K562 (cell line): ENCODE results near the gene GASK1A. TPM values are rescaled to one million over a fixed set of nuclear protein-coding genes. Genes with fewer than 3 reads are reported as not detected.

Source experiments
- ATAC-seq: fragments of 200-7000 bp; cut with Tn5 transposase; 3 replicates; pipeline ENCODE4 v1.9.1; 2020; ENCODE audit warnings: moderate library complexity
- BruUV-seq: library from RNA; stranded (reverse); fragments of 400-500 nt; replicated peaks from 2 replicates; lab custom pipeline; 2021; lab: Mats Ljungman, UMichigan
- CTCF ChIA-PET: fragments of 300-600 bp; formaldehyde crosslinking; extraction: SDS; loops from one replicate; lab custom pipeline; 2021; ENCODE audit warnings: low intra/inter-chr PET ratio; lab: Yijun Ruan, JAX
- POLR2A ChIA-PET: fragments of 300-600, 350-650 bp; sonication (Branson Sonifier 250); formaldehyde crosslinking; extraction: SDS; loops from one replicate; lab custom pipeline; 2021; ENCODE audit warnings: antibody characterized with exemption, inconsistent platforms; lab: Yijun Ruan, JAX
- DNase-seq, 4 experiments: peaks; one replicate each; pipeline versions ENCODE4 v3.0.0 to v3.0.0-alpha.2; 2011 to 2018; ENCODE audit warnings: low spot score in 3 of 4, mixed read lengths in 3 of 4; ENCODE audit errors: extremely low read depth in 1 of 4
- FAIRE-seq: peaks from 2 replicates; lab custom pipeline; 2011; peaks lifted over from hg19 to GRCh38; lab: Jason Lieb, UNC
- H2AFZ ChIP-seq: 2 replicates; pipeline ENCODE4 v1.6.0; 2011; ENCODE audit warnings: low read depth, low read length, control low read depth, inconsistent platforms
- H3K27ac ChIP-seq: fragments of 200-600 bp; 3 replicates; pipeline ENCODE4 v1.8.0; 2011; ENCODE audit warnings: low read depth, mild to moderate bottlenecking, control low read depth, inconsistent platforms, low read length, moderate library complexity, mixed read lengths; ENCODE audit errors: extremely low read depth
- H3K27me3 ChIP-seq, 2 experiments: fragments of 300-600 bp in 1 of 2; 2 replicates in 1 of 2; 3 replicates in 1 of 2; pipeline versions ENCODE4 v1.6.0 to v1.8.0; 2011; ENCODE audit warnings: inconsistent platforms in 2 of 2, low read length in 2 of 2, mild to moderate bottlenecking in 1 of 2, mixed read lengths in 1 of 2, moderate library complexity in 1 of 2; ENCODE audit not compliant: control insufficient read depth in 2 of 2, insufficient read depth in 2 of 2
- H3K36me3 ChIP-seq: fragments of 300-600 bp; 3 replicates; pipeline ENCODE4 v1.8.0; 2011; ENCODE audit warnings: mild to moderate bottlenecking, low read length, inconsistent platforms; ENCODE audit not compliant: control insufficient read depth, insufficient read depth
- H3K4me1 ChIP-seq, 2 experiments: fragments of 200-600 bp in 1 of 2; replicated peaks in 1 of 2; 2 replicates in 1 of 2; 3 replicates in 1 of 2; pipeline versions ENCODE4 v1.5.1 to v1.8.0; 2011; ENCODE audit warnings: inconsistent platforms in 2 of 2, low read length in 2 of 2, mild to moderate bottlenecking in 1 of 2, mixed read lengths in 1 of 2, moderate library complexity in 1 of 2; ENCODE audit not compliant: control insufficient read depth in 2 of 2, insufficient read depth in 2 of 2
- H3K4me2 ChIP-seq: 2 replicates; pipeline ENCODE4 v1.6.1; 2011; ENCODE audit warnings: low read length, control low read depth, inconsistent platforms, mixed read lengths; ENCODE audit not compliant: insufficient read depth
- H3K4me3 ChIP-seq: fragments of 200-600 bp; sonication (generic), shearing (Covaris generic); 2 replicates; pipeline ENCODE4 v1.5.1; 2016; ENCODE audit warnings: control low read depth, inconsistent platforms
- H3K79me2 ChIP-seq: fragments of 200-600 bp; 3 replicates; pipeline ENCODE4 v1.8.0; 2011; ENCODE audit warnings: low read length, inconsistent platforms; ENCODE audit not compliant: control insufficient read depth, insufficient read depth
- H3K9ac ChIP-seq, 2 experiments: 2 replicates each; pipeline versions ENCODE4 v1.6.0 to v1.6.1; 2011; ENCODE audit warnings: low read depth in 2 of 2, low read length in 2 of 2, control low read depth in 1 of 2, inconsistent platforms in 1 of 2, mild to moderate bottlenecking in 1 of 2, mixed read lengths in 1 of 2; ENCODE audit not compliant: insufficient read depth in 1 of 2
- H3K9me1 ChIP-seq: one replicate; pipeline ENCODE4 v1.6.0; 2011; ENCODE audit warnings: inconsistent platforms, mild to moderate bottlenecking, low read length, moderate library complexity; ENCODE audit not compliant: control insufficient read depth, insufficient read depth
- H3K9me3 ChIP-seq: replicated peaks from 2 replicates; pipeline ENCODE4 v1.5.1; 2011; ENCODE audit warnings: low read depth, low read length, inconsistent platforms; ENCODE audit not compliant: control insufficient read depth, insufficient read depth
- H4K20me1 ChIP-seq: replicated peaks from 2 replicates; pipeline ENCODE4 v1.6.1; 2011; ENCODE audit warnings: low read length, inconsistent platforms, mixed read lengths; ENCODE audit not compliant: control insufficient read depth, insufficient read depth
- CAMTA2 ChIP-seq: fragments of 250-450 bp; sonication (Bioruptor Pico); conservative IDR thresholded peaks from 2 replicates; pipeline ENCODE4 v1.5.1; 2022
- FOXM1 ChIP-seq, 2 experiments: fragments of 450-650 bp in 1 of 2; sonication (generic) in 1 of 2; formaldehyde crosslinking in 1 of 2; IDR thresholded peaks; 2 replicates each; pipeline versions ENCODE4 v1.6.1 to v1.9.0; 2017 to 2022; ENCODE audit warnings: low read depth in 2 of 2, mild to moderate bottlenecking in 2 of 2, missing genetic modification reagents in 1 of 2, moderate library complexity in 1 of 2
- HDGF ChIP-seq: fragments of 450-650 bp; IDR thresholded peaks from 2 replicates; pipeline ENCODE4 v1.6.1; 2016
- HIVEP1 ChIP-seq: fragments of 250-450 bp; sonication (Bioruptor Pico); IDR thresholded peaks from 2 replicates; pipeline ENCODE4 v1.4.0; 2020; ENCODE audit warnings: mild to moderate bottlenecking
- KAT7 ChIP-seq: sonication (generic); formaldehyde crosslinking; IDR thresholded peaks from 2 replicates; pipeline ENCODE4 v1.8.0; 2022; ENCODE audit warnings: missing genetic modification reagents, mild to moderate bottlenecking, borderline replicate concordance
- LEF1 ChIP-seq: fragments of 450-650 bp; IDR thresholded peaks from 2 replicates; pipeline ENCODE4 v1.6.1; 2016; ENCODE audit warnings: mild to moderate bottlenecking
- NR0B1 ChIP-seq: fragments of 450-650 bp; IDR thresholded peaks from one replicate; pipeline ENCODE4 v1.6.1; 2018; ENCODE audit warnings: mild to moderate bottlenecking, moderate library complexity; ENCODE audit not compliant: partially characterized antibody
- RB1 ChIP-seq: fragments of 450-650 bp; IDR thresholded peaks from 2 replicates; pipeline ENCODE4 v1.6.1; 2017; ENCODE audit warnings: low read depth, mild to moderate bottlenecking
- SMARCB1 ChIP-seq: IDR thresholded peaks from 2 replicates; pipeline ENCODE4 v1.6.1; 2011; ENCODE audit warnings: improper control_type of control experiment, low read depth; ENCODE audit not compliant: insufficient read length
- ZBTB1 ChIP-seq: sonication (generic); formaldehyde crosslinking; IDR thresholded peaks from 2 replicates; pipeline ENCODE4 v1.8.1; 2023; ENCODE audit warnings: missing genetic modification reagents, low read depth, mild to moderate bottlenecking, borderline replicate concordance
- ZBTB17 ChIP-seq: fragments of 450-650 bp; formaldehyde crosslinking; IDR thresholded peaks from 2 replicates; pipeline ENCODE4 v1.4.0; 2020; ENCODE audit warnings: mild to moderate bottlenecking
- ZNF224 ChIP-seq: sonication (generic); formaldehyde crosslinking; IDR thresholded peaks from 2 replicates; pipeline ENCODE4 v1.8.0; 2022; ENCODE audit warnings: mild to moderate bottlenecking, missing genetic modification reagents
- ZNF780A ChIP-seq: fragments of 250-450 bp; sonication (Bioruptor Pico); IDR thresholded peaks from 2 replicates; pipeline ENCODE4 v1.5.0; 2021; ENCODE audit warnings: mild to moderate bottlenecking
- WGBS: fragments of 100-300 bp; shearing (Covaris generic); methylation state at CpG from one replicate; pipeline ENCODE4 v1.1.6; 2016; ENCODE audit warnings: low coverage, mixed read lengths; ENCODE audit not compliant: insufficient coverage; ENCODE audit errors: missing lambda C conversion rate; 5-methylcytosine and 5-hydroxymethylcytosine counted together
- in situ Hi-C: fragments of 300-500 bp; cut with MboI; formaldehyde crosslinking; loops from 4 replicates; pipeline ENCODE4 v1.15.0; 2018; ENCODE audit warnings: inconsistent platforms, mixed read lengths
- intact Hi-C: fragments of 100-400 bp; cut with micrococcal nuclease; formaldehyde crosslinking; loops from 2 replicates; pipeline ENCODE4 v1.14.2; 2022
- polyA plus RNA-seq, 8 experiments: library from polyadenylated mRNA; depleted of rRNA in 4 of 8; stranded (reverse) in 5 of 8; unstranded in 3 of 8; fragments of >200 nt; fragmentation: Nextera tagmentation in 2 of 8; fragmentation: Illumina TruSeq in 1 of 8; extraction: Ambion mirVana in 2 of 8; extraction: Trizol in 1 of 8; gene quantifications; 2 replicates each; pipeline versions ENCODE4 v1.2.1 to v1.2.3, GENCODE V29; 2011 to 2014; ENCODE audit warnings: inconsistent platforms in 1 of 8, missing spikeins in 1 of 8
- total RNA-seq, 7 experiments: library from RNA; depleted of rRNA in 6 of 7; stranded (reverse); fragments of >200 nt in 6 of 7; fragmentation: Illumina TruSeq in 2 of 7; extraction: Trizol in 2 of 7; gene quantifications; 2 replicates each; pipeline versions ENCODE4 v1.2.1 to v1.2.3, GENCODE V29; 2011 to 2021; ENCODE audit warnings: low replicate concordance in 1 of 7

The GASK1A gene
- total and polyA plus RNA-seq, 9 of the 15 experiments (the other 6 are each of a cell fraction or from before 2014, with no cell fraction given) = 0.04 to 0.11 (median 0.05) TPM; not detected in 5

- no peaks in the 10 kb centered on the region for H3K79me2 ChIP-seq
- no peak for TF ChIP-seq HDGF
- no peak for TF ChIP-seq ZNF224 (CRISPR knock-in tag)
- no peak for TF ChIP-seq ZNF780A
- no peak for TF ChIP-seq SMARCB1
- no peak for TF ChIP-seq LEF1
- TF ChIP-seq ZBTB1 = no peak
- no peak for TF ChIP-seq FOXM1 (IDR thresholded peaks at IDR 0.05; ENCODE audit: low read depth)
- no peak for TF ChIP-seq FOXM1 (CRISPR knock-in tag; IDR thresholded peaks at IDR 0.05; ENCODE audit: low read depth)
- TF ChIP-seq RB1 = no peak
- TF ChIP-seq HIVEP1 = no peak
- no peak for TF ChIP-seq CAMTA2 (CRISPR knock-in tag)
- TF ChIP-seq KAT7 (CRISPR knock-in tag) = no peak
- TF ChIP-seq NR0B1 = no peak
- TF ChIP-seq ZBTB17 (CRISPR knock-in tag) = no peak
- TF ChIP-seq, all 486 proteins: peak for 0
- no TSS peak for BruUV-seq
- Histone ChIP-seq H3K27ac (no peak overlapping the region), H3K9ac (no peak overlapping the region), H3K4me1 (no peaks in the 10 kb centered on the region), H3K9me3 (no peaks in the 10 kb centered on the region; the same call in 1 of the 2 replicates), H3K27me3 (peaks cover under 1 to 7% of the 10 kb centered on the region in 2 experiments; a peak in 1 of 5 replicates), H3K4me2 (no peak overlapping the region), H2AFZ (no peak overlapping the region), H3K36me3 (no peaks in the 10 kb centered on the region), H3K4me3 (no peak overlapping the region), H3K9me1 (no peaks in the 10 kb centered on the region), H4K20me1 (no peaks in the 10 kb centered on the region)
- ChIA-PET CTCF (no interaction called here), POLR2A (no interaction called here)
- ATAC-seq (no peak), FAIRE-seq (no peak), DNase-seq (no peak)
- intact Hi-C loops = no loop called here
- 3% methylated on average over 2 of the region's 2 CpGs for WGBS
- in situ Hi-C loops = no loop called here
These were observed 39.1 kb downstream of the GASK1A start for GRCh38 chr3:43018246-43018645.
